GM12874 (cell line): ENCODE measurements around the gene HHATL.

Source experiments
- CTCF ChIP-seq: IDR thresholded peaks from 2 replicates; pipeline ENCODE4 v1.5.1; 2011; ENCODE audit warnings: low read depth, mild to moderate bottlenecking, control low read depth, low read length, moderate library complexity; ENCODE audit not compliant: insufficient read depth

HHATL gene

GRCh38 chr3:42710323-42711021 is 7.9 kb upstream of the HHATL start:
- TF ChIP-seq CTCF = no peak

- no peak for TF ChIP-seq CTCF
These were observed 7.0 kb upstream of the HHATL start for GRCh38 chr3:42709621-42710020.

GRCh38 chr3:42708611-42709151 is 6.1 kb upstream of the HHATL start:
- TF ChIP-seq CTCF = no peak

GRCh38 chr3:42707620-42708355 is 5.2 kb upstream of the HHATL start:
- TF ChIP-seq CTCF = no peak

- no peak for TF ChIP-seq CTCF
These were observed 4.4 kb upstream of the HHATL start for GRCh38 chr3:42706721-42707619.

GRCh38 chr3:42705962-42706585 is 3.5 kb upstream of the HHATL start:
- TF ChIP-seq CTCF = no peak
